DND-41 (cell line): ENCODE measurements around the gene ATAD5.

Source experiments
- ATAC-seq: fragments of 200-7000 bp; cut with Tn5 transposase; 3 replicates; pipeline ENCODE4 v1.9.1; 2021; ENCODE audit warnings: low read depth; ENCODE audit not compliant: insufficient read depth
- DNase-seq: peaks from one replicate; pipeline ENCODE4 v3.0.0-alpha.2; 2020
- H2AFZ ChIP-seq: 2 replicates; pipeline ENCODE4 v1.6.0; 2012; ENCODE audit warnings: low read depth, low read length
- H3K27ac ChIP-seq: 2 replicates; pipeline ENCODE4 v1.5.1; 2012; ENCODE audit warnings: low read length, inconsistent platforms
- H3K27me3 ChIP-seq: fragments of 200-600 bp; sonication (generic); 2 replicates; pipeline ENCODE4 v1.6.0; 2012; ENCODE audit warnings: low read length, mild to moderate bottlenecking, inconsistent platforms; ENCODE audit not compliant: insufficient read depth, poor library complexity
- H3K36me3 ChIP-seq: 2 replicates; pipeline ENCODE4 v1.5.1; 2012; ENCODE audit warnings: low read length, inconsistent platforms; ENCODE audit not compliant: insufficient read depth
- H3K4me1 ChIP-seq: 2 replicates; pipeline ENCODE4 v1.5.1; 2012; ENCODE audit warnings: mild to moderate bottlenecking, low read length; ENCODE audit not compliant: insufficient read depth
- H3K4me2 ChIP-seq: 2 replicates; pipeline ENCODE4 v1.6.0; 2012; ENCODE audit warnings: mild to moderate bottlenecking, moderate library complexity, low read length, inconsistent platforms; ENCODE audit not compliant: insufficient read depth
- H3K4me3 ChIP-seq, 2 experiments: fragments of 200-600 bp in 1 of 2; shearing (Covaris generic) in 1 of 2; 2 replicates each; pipeline ENCODE4 v1.5.1; 2012 to 2016; ENCODE audit warnings: inconsistent platforms in 2 of 2, low read length in 2 of 2, mild to moderate bottlenecking in 2 of 2, low read depth in 1 of 2, moderate library complexity in 1 of 2
- H3K79me2 ChIP-seq: 2 replicates; pipeline ENCODE4 v1.6.0; 2012; ENCODE audit warnings: low read length, inconsistent platforms; ENCODE audit not compliant: insufficient read depth
- H3K9ac ChIP-seq: 2 replicates; pipeline ENCODE4 v1.6.0; 2012; ENCODE audit warnings: low read depth, mild to moderate bottlenecking, inconsistent platforms, low read length, moderate library complexity
- H3K9me3 ChIP-seq: 2 replicates; pipeline ENCODE4 v1.5.1; 2012; ENCODE audit warnings: low read length, moderate library complexity, mild to moderate bottlenecking, inconsistent platforms; ENCODE audit not compliant: insufficient read depth, severe bottlenecking
- H4K20me1 ChIP-seq: 2 replicates; pipeline ENCODE4 v1.6.0; 2012; ENCODE audit warnings: low read length; ENCODE audit not compliant: insufficient read depth
- CTCF ChIP-seq: IDR thresholded peaks from 2 replicates; pipeline ENCODE4 v1.5.1; 2012; ENCODE audit warnings: borderline replicate concordance, low read length, moderate library complexity, mild to moderate bottlenecking; ENCODE audit not compliant: poor library complexity, severe bottlenecking; ENCODE audit errors: extremely low read depth
- EZH2 ChIP-seq: IDR thresholded peaks from 3 replicates; pipeline ENCODE4 v1.6.1; 2012; ENCODE audit warnings: borderline replicate concordance, low read depth, mild to moderate bottlenecking, moderate library complexity, low read length, inconsistent platforms; ENCODE audit not compliant: severe bottlenecking

Gene ATAD5

GRCh38 chr17:30831663-30832437, at the start of gene ATAD5:
Gene ATAD5, plus strand, starts transcription at chr17:30831966. Its CDS starts 382 bp downstream, at chr17:30832348.
- Histone ChIP-seq H3K27me3 (no peaks in the 10 kb centered on the region), H3K4me3 (peak within 1 kb of the TSS; percentile 79 to 89), H3K9me3 (no peaks in the 10 kb centered on the region), H3K9ac (peak within 1 kb of the TSS; percentile 87), H3K27ac (peak within 1 kb of the TSS; percentile 85), H4K20me1 (peaks cover 11% of the 10 kb centered on the region; the same call in 1 of the 2 replicates), H3K4me2 (peak within 1 kb of the TSS; percentile 78), H3K79me2 (peaks cover 48% of the 10 kb centered on the region), H3K4me1 (peaks cover 42% of the 10 kb centered on the region), H2AFZ (peak within 1 kb of the TSS; percentile 81), H3K36me3 (peaks cover 27% of the 10 kb centered on the region)
- TF ChIP-seq EZH2 (no peak), CTCF (no peak)
- ATAC-seq (peak; percentile 89), DNase-seq (peak; percentile 92)

GRCh38 chr17:30782206-30782605, 49.6 kb upstream of the ATAD5 start:
- peaks cover 79% of the 10 kb centered on the region for H3K36me3 ChIP-seq

GRCh38 chr17:30788918-30789317, 42.8 kb upstream of the ATAD5 start:
- ATAC-seq, result no peak
- Histone ChIP-seq H2AFZ (no peak overlapping the region), H3K27ac (no peak overlapping the region), H3K4me1 (no peaks in the 10 kb centered on the region), H3K9ac (no peak overlapping the region), H4K20me1 (no peaks in the 10 kb centered on the region), H3K9me3 (no peaks in the 10 kb centered on the region), H3K4me2 (no peak overlapping the region), H3K79me2 (no peaks in the 10 kb centered on the region), H3K27me3 (no peaks in the 10 kb centered on the region), H3K36me3 (peaks cover 93% of the 10 kb centered on the region), H3K4me3 (no peak overlapping the region)
- TF ChIP-seq EZH2 (no peak), CTCF (no peak)
- no peak for DNase-seq

More at GRCh38 chr17:30782206-30782605, 49.6 kb upstream of the ATAD5 start:
- H3K9me3 ChIP-seq, result no peaks in the 10 kb centered on the region
- H4K20me1 ChIP-seq, result no peaks in the 10 kb centered on the region
- no peak overlapping the region for H2AFZ ChIP-seq
- no peaks in the 10 kb centered on the region for H3K4me1 ChIP-seq
- DNase-seq (no peak), ATAC-seq (no peak)
- no peaks in the 10 kb centered on the region for H3K27me3 ChIP-seq
- no peak overlapping the region for H3K27ac ChIP-seq
- H3K4me3 ChIP-seq, result no peak overlapping the region
- no peaks in the 10 kb centered on the region for H3K79me2 ChIP-seq
- H3K9ac ChIP-seq, result no peak overlapping the region
- TF ChIP-seq CTCF (no peak), EZH2 (no peak)
- no peak overlapping the region for H3K4me2 ChIP-seq
